ENCODE measurements around the gene ECHDC3.

GRCh38 chr10:11697718-11698527, 44.3 kb upstream of the ECHDC3 start:
- no peak for TF ChIP-seq RCOR1 (IDR thresholded peaks at IDR 0.05; ENCODE audit: low read length)
- no peak for TF ChIP-seq CTCF (IDR thresholded peaks at IDR 0.05)
- TF ChIP-seq YY1 (IDR thresholded peaks at IDR 0.05; ENCODE audit: low read depth), result no peak
- no peak for TF ChIP-seq USF2 (IDR thresholded peaks at IDR 0.05; ENCODE audit: borderline replicate concordance, low read depth, low read length)
- TF ChIP-seq USF1 (IDR thresholded peaks at IDR 0.05; ENCODE audit: borderline replicate concordance, low read depth), result no peak
- no peak for TF ChIP-seq EP300 (IDR thresholded peaks at IDR 0.05; ENCODE audit: borderline replicate concordance in 1 of 2, low read depth in 1 of 2, low read length in 1 of 2)
- no peak for TF ChIP-seq POLR2AphosphoS5 (IDR thresholded peaks at IDR 0.05; ENCODE audit: low read depth, low read length)
- no peak for TF ChIP-seq FOXM1 (IDR thresholded peaks at IDR 0.05; ENCODE audit: low read depth)
- no peak for TF ChIP-seq TAF1 (IDR thresholded peaks at IDR 0.05; ENCODE audit: borderline replicate concordance, low read depth, low read length)

Data from SK-N-SH (cell line).